GM12892 (cell line): ENCODE results near the gene ABCA6.

Source experiments
- DNase-seq: peaks from one replicate; pipeline ENCODE4 v3.0.0; 2011; ENCODE audit not compliant: insufficient read length
- FAIRE-seq: peaks from 2 replicates; lab custom pipeline; 2011; peaks lifted over from hg19 to GRCh38; lab: Jason Lieb, UNC
- POLR2A ChIP-seq: IDR thresholded peaks from 2 replicates; pipeline ENCODE4 v1.6.1; 2011; ENCODE audit warnings: low read depth, low read length, control low read depth
- POLR2AphosphoS5 ChIP-seq: IDR thresholded peaks from 2 replicates; pipeline ENCODE4 v1.6.1; 2011; ENCODE audit warnings: low read depth, low read length, control low read depth
- TAF1 ChIP-seq: IDR thresholded peaks from 2 replicates; pipeline ENCODE4 v1.6.1; 2011; ENCODE audit warnings: low read depth, mild to moderate bottlenecking, control low read depth, low read length, borderline replicate concordance

ABCA6 gene

GRCh38 chr17:69166957-69167356, 25.3 kb upstream of the ABCA6 start:
- FAIRE-seq: no peak
- no peak for TF ChIP-seq TAF1
- no peak for TF ChIP-seq POLR2A
- TF ChIP-seq POLR2AphosphoS5: no peak
- no peak for DNase-seq

- FAIRE-seq (no peak), DNase-seq (no peak)
- TF ChIP-seq POLR2A (no peak), TAF1 (no peak), POLR2AphosphoS5 (no peak)
Observed at GRCh38 chr17:69164206-69164605, 22.5 kb upstream of the ABCA6 start.

GRCh38 chr17:69159418-69159817, 17.7 kb upstream of the ABCA6 start:
- FAIRE-seq: no peak
- no peak for DNase-seq
- no peak for TF ChIP-seq POLR2A

GRCh38 chr17:69154267-69154666, 12.6 kb upstream of the ABCA6 start:
- FAIRE-seq (no peak), DNase-seq (no peak)
- no peak for TF ChIP-seq POLR2AphosphoS5

GRCh38 chr17:69150333-69150732, 8.6 kb upstream of the ABCA6 start:
- no peak for TF ChIP-seq POLR2A
- FAIRE-seq (no peak), DNase-seq (no peak)

GRCh38 chr17:69147460-69147859, 5.8 kb upstream of the ABCA6 start:
- DNase-seq (no peak), FAIRE-seq (no peak)
- no peak for TF ChIP-seq TAF1

GRCh38 chr17:69144331-69145255, 2.9 kb upstream of the ABCA6 start:
- DNase-seq: no peak
- no peak for TF ChIP-seq POLR2AphosphoS5
- no peak for TF ChIP-seq TAF1
- TF ChIP-seq POLR2A: no peak
- FAIRE-seq: no peak

- no peak for FAIRE-seq
Observed at GRCh38 chr17:69143683-69144231, 2.1 kb upstream of the ABCA6 start.

GRCh38 chr17:69143151-69143550, 1.5 kb upstream of the ABCA6 start:
- FAIRE-seq: no peak
- TF ChIP-seq POLR2AphosphoS5 (no peak), POLR2A (no peak), TAF1 (no peak)
- DNase-seq: no peak

More at GRCh38 chr17:69143683-69144231, 2.1 kb upstream of the ABCA6 start:
- TF ChIP-seq POLR2AphosphoS5 (no peak), TAF1 (no peak), POLR2A (no peak)
- no peak for DNase-seq

GRCh38 chr17:69142175-69142802, 594 bp upstream of the ABCA6 start:
- DNase-seq (no peak), FAIRE-seq (no peak)
- TF ChIP-seq TAF1: no peak
- TF ChIP-seq POLR2AphosphoS5: no peak
- no peak for TF ChIP-seq POLR2A

- FAIRE-seq (no peak), DNase-seq (no peak)
- no peak for TF ChIP-seq POLR2A
- no peak for TF ChIP-seq TAF1
Observed at GRCh38 chr17:69134112-69134511, 7.6 kb downstream of the ABCA6 start.

GRCh38 chr17:69130627-69131296, 10.9 kb downstream of the ABCA6 start:
- TF ChIP-seq POLR2AphosphoS5 (no peak), TAF1 (no peak), POLR2A (no peak)
- FAIRE-seq (no peak), DNase-seq (no peak)
